Activated CD8-positive, alpha-beta T cell treated with anti-CD3 and anti-CD28 coated beads for 36 hours (primary cell): ENCODE measurements around the gene STING1. TPM values are rescaled to one million over a fixed set of nuclear protein-coding genes. Genes with fewer than 3 reads are reported as not detected.
A peak's percentile ranks its signal among the peaks of the same experiment; 100 is the strongest.
"Not testable (repeated sequence)": the region's sequence is repeated elsewhere in the genome, so short reads cannot be mapped to it uniquely, and the experiment has no call there.

Source experiments
- ATAC-seq: fragments of 200-7000 bp; cut with Tn5 transposase; one replicate; pipeline ENCODE4 v1.10.0; 2021; ENCODE audit warnings: mild to moderate bottlenecking, moderate library complexity
- CTCF ChIA-PET: fragments of 350-600 bp; sonication (Branson Sonifier 250); formaldehyde crosslinking; loops from one replicate; lab custom pipeline; 2021; ENCODE audit warnings: antibody characterized with exemption; lab: Charles Lee
- POLR2A ChIA-PET: fragments of 350-600 bp; sonication (Branson Sonifier 250); formaldehyde crosslinking; loops from one replicate; lab custom pipeline; 2021; ENCODE audit warnings: antibody characterized with exemption; lab: Charles Lee
- DNase-seq: peaks from one replicate; pipeline ENCODE4 v3.0.0-alpha.2; 2020
- H3K27ac Mint-ChIP-seq: one replicate; pipeline ENCODE4 v1.8.0; 2021; ENCODE audit warnings: mild to moderate bottlenecking, mixed read lengths
- H3K27me3 Mint-ChIP-seq: one replicate; pipeline ENCODE4 v1.8.0; 2021; ENCODE audit warnings: mixed read lengths
- H3K36me3 Mint-ChIP-seq: one replicate; pipeline ENCODE4 v1.8.0; 2021; ENCODE audit warnings: low read depth, mixed read lengths
- H3K4me1 Mint-ChIP-seq: one replicate; pipeline ENCODE4 v1.8.0; 2021; ENCODE audit warnings: low read depth, mixed read lengths
- H3K4me3 Mint-ChIP-seq: one replicate; pipeline ENCODE4 v1.8.0; 2021; ENCODE audit warnings: mild to moderate bottlenecking, moderate library complexity, mixed read lengths
- H3K9me3 Mint-ChIP-seq: one replicate; pipeline ENCODE4 v1.8.0; 2021; ENCODE audit warnings: mixed read lengths
- intact Hi-C: fragments of 100-400 bp; cut with micrococcal nuclease; formaldehyde crosslinking; loops from one replicate; pipeline ENCODE4 v1.10.0; 2022
- total RNA-seq, 2 experiments: library from RNA; stranded (reverse); gene quantifications; one replicate each; pipeline ENCODE4 v1.2.3, GENCODE V29; 2021
- TF ChIP-seq, protein P1 (sequence below): fragments of 200-600 bp; IDR thresholded peaks from one replicate; pipeline ENCODE4 v1.8.0; 2022; ENCODE audit warnings: antibody characterized with exemption, mild to moderate bottlenecking

The STING1 gene
- total RNA-seq: 10 to 100 TPM; 43.7 to 46.3 TPM

DNA sequence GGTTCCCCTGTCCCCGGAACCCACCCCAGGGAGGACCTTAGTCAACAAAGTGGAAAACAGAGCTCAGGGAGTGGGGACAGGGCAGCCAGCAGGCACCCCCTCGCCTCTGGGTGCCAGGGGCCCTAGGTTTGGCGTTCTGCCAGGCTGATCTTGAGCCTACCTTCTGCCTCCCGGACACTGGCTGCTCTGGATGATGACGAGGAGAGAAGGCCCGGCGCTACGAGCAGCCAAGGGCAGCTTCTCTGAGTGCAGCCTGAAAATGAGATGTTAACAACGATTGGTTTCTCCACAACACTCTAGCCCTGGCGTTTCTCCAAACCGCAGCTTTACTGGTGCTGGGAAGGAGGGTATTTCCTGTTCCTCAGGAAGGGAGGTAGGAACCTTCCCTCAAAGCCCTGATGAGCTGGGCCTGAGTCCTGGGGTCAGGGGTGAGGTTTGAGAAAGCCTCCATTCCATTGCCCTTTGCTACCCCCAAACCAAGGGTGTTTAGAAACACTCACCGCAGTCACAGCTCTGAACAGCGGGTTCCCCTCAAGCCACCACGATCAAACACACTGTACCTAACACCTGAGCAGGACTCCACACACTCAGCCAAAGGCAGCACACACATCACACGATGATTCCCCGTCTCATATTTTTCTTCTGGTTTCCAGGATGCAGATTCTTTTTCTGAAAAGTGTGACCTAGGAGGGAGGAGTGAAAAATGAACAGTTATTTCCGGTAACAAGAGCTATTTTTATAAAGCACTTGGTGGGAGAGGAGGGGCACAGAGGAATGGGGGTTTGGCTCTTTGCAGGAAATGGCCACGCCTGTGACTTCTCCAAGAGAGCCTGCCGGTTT, at the start of gene STING1:
STING1 (minus strand) TSS at position 709 of the 840 bp plus-strand sequence. CDS start 1,054 bp downstream, outside the sequence.
- POLR2A ChIA-PET: interaction anchor here (0.9 to 3.8 kb wide), 21 partner anchors 8 to 116 kb away, joined by 3 to 21 read pairs (median 4); partner anchors contain the start of genes DNAJC18, ECSCR, SMIM33 and UBE2D2
- ATAC-seq (peak; percentile 80), DNase-seq (peak; percentile 77)
- peaks cover 34% of the 10 kb centered on the region for H3K4me1 Mint-ChIP-seq
- peaks cover 10% of the 10 kb centered on the region for H3K36me3 Mint-ChIP-seq
- no peaks in the 10 kb centered on the region for H3K27me3 Mint-ChIP-seq
- peak within 1 kb of the TSS; percentile 91 for H3K27ac Mint-ChIP-seq
- peak within 1 kb of the TSS; percentile 80 for H3K4me3 Mint-ChIP-seq
- H3K9me3 Mint-ChIP-seq: no peaks in the 10 kb centered on the region
- TF ChIP-seq, protein P1, sequence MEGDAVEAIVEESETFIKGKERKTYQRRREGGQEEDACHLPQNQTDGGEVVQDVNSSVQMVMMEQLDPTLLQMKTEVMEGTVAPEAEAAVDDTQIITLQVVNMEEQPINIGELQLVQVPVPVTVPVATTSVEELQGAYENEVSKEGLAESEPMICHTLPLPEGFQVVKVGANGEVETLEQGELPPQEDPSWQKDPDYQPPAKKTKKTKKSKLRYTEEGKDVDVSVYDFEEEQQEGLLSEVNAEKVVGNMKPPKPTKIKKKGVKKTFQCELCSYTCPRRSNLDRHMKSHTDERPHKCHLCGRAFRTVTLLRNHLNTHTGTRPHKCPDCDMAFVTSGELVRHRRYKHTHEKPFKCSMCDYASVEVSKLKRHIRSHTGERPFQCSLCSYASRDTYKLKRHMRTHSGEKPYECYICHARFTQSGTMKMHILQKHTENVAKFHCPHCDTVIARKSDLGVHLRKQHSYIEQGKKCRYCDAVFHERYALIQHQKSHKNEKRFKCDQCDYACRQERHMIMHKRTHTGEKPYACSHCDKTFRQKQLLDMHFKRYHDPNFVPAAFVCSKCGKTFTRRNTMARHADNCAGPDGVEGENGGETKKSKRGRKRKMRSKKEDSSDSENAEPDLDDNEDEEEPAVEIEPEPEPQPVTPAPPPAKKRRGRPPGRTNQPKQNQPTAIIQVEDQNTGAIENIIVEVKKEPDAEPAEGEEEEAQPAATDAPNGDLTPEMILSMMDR: no peak
- intact Hi-C loops: no loop called here
- CTCF ChIA-PET: interaction anchor here (1.0 to 4.6 kb wide), 16 partner anchors 9 to 154 kb away, joined by 3 to 31 read pairs (median 4); partner anchors contain the start of gene DNAJC18

DNA sequence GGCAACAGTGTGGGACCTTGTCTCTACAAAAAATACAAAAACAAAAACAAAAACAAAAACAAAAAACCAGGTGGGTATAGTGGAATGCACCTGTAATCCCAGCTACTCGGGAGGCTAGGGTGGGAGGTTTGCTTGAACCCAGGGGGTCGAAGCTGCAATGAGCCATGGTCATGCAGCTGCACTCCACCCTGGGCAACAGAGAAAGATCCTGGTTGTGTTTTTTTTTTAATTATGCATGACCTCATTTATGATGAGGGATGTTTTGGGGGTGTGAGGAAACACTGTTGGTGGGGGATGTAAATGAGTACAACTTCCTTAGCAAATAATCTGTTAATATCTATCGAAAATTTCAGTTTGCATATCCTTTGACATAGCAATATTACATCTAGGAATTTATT, 49.2 kb upstream of the STING1 start:
- DNase-seq: no peak
- Mint-ChIP-seq H3K27me3 (no peaks in the 10 kb centered on the region), H3K27ac (no peak overlapping the region), H3K36me3 (no peaks in the 10 kb centered on the region), H3K4me1 (no peaks in the 10 kb centered on the region), H3K4me3 (no peak overlapping the region), H3K9me3 (peaks cover 1% of the 10 kb centered on the region)
- no peak for ATAC-seq
- intact Hi-C loops: no loop called here
- TF ChIP-seq, protein P1: no peak
- ChIA-PET CTCF (no interaction called here), POLR2A (no interaction called here)

DNA sequence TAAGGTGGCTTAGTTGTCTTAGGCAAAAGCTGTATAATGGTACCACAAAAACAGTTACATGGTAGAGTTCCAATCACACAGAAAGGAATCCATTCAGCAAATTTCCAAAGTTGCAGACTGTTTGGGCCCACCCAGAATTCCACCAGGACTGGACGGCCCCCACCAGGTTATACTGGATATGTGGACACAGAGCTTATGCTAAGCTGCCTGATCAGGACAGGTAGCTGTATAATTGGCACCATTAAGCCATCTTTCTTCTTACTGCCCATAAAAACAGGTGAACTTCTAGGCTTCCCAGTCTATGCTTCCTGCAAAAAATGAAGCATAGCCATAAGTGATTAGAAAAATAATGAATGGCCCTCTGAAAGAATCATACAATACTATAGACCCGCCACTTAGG, 47.5 kb upstream of the STING1 start:
- POLR2A ChIA-PET: not testable (repeated sequence)

DNA sequence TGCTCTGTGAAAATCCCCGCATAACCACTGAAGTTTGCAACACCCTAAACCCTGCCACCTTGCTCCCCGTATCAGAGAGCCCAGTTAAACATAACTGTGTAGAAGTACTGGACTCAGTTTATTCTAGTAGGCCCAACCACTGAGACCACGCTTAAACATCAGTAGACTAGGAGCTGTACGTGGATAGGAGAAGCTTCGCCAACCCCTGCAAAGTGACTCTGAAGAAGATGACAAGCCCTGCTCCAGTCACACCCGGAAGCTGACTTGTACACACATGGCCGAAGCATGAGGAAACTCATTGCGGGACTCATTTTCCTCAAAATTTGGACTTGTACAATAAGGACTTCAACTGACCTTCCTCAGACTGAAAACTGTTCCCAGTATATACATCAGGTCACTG, 46.1 kb upstream of the STING1 start:
- H3K27ac Mint-ChIP-seq, ATAC-seq, H3K4me3 Mint-ChIP-seq, intact Hi-C loops, H3K4me1 Mint-ChIP-seq, H3K36me3 Mint-ChIP-seq, H3K27me3 Mint-ChIP-seq, H3K9me3 Mint-ChIP-seq, DNase-seq, POLR2A ChIA-PET: not testable (repeated sequence)
- CTCF ChIA-PET: interaction anchor here (0.9 to 1.4 kb wide), 3 partner anchors 10 to 106 kb away, joined by 4 to 5 read pairs (median 4); no protein-coding TSS in a partner anchor

More for the DNA sequence above, 47.5 kb upstream of the STING1 start:
- H3K27ac Mint-ChIP-seq, CTCF ChIA-PET, H3K4me1 Mint-ChIP-seq, DNase-seq, H3K4me3 Mint-ChIP-seq, H3K9me3 Mint-ChIP-seq, H3K27me3 Mint-ChIP-seq, intact Hi-C loops, H3K36me3 Mint-ChIP-seq, ATAC-seq: not testable (repeated sequence)

DNA sequence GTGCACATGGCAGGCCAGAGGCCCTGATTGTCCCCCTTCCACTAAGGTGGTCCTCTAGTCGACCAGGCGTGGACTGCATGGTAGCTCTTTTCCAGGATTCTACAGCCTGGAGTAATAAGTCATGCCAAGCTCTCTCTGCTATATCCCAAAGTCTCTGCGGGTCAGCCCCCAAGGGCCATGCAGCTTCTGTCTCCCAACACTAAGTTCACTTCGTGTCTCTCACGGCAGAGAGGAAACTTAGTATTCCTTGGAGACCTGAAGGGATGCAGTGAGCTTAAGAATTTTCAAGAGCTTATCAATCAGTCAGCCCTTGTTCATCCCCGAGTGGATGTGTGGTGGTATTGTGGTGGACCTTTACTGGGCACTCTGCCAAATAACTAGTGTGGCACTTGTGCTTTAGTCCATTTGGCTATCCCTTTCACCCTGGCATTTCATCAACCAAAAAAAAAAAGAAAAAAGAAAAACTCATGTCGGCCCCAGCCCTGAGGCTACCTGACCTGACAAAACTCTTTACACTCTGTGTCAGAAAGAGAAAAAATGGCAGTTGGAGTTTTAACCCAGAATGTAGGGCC, 45.4 kb upstream of the STING1 start:
- H3K27ac Mint-ChIP-seq, H3K36me3 Mint-ChIP-seq, POLR2A ChIA-PET, H3K27me3 Mint-ChIP-seq, ATAC-seq, H3K9me3 Mint-ChIP-seq, H3K4me3 Mint-ChIP-seq, DNase-seq, H3K4me1 Mint-ChIP-seq, intact Hi-C loops: not testable (repeated sequence)
- CTCF ChIA-PET: interaction anchor here (0.9 to 1.4 kb wide), 3 partner anchors 10 to 105 kb away, joined by 4 to 5 read pairs (median 4); no protein-coding TSS in a partner anchor

DNA sequence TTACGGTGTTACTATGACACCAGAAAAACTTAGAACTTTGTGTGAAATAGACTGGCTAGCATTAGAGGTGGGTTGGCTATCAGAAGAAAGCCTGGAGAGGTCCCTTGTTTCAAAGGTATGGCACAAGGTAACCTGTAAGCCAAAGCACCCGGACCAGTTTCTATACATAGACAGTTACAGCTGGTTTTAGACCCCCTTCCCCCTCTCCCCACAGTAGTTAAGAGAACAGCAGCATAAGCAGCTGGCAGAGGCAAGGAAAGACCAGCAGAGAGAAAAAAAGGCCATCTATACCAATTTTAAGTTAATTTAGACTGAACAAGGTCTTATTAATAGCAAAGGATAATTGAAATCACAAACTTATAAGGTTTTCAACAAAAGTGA, 44.5 kb upstream of the STING1 start:
- DNase-seq, H3K4me3 Mint-ChIP-seq, ATAC-seq, CTCF ChIA-PET, H3K27ac Mint-ChIP-seq, POLR2A ChIA-PET, intact Hi-C loops, H3K9me3 Mint-ChIP-seq, H3K36me3 Mint-ChIP-seq, H3K4me1 Mint-ChIP-seq, H3K27me3 Mint-ChIP-seq: not testable (repeated sequence)

DNA sequence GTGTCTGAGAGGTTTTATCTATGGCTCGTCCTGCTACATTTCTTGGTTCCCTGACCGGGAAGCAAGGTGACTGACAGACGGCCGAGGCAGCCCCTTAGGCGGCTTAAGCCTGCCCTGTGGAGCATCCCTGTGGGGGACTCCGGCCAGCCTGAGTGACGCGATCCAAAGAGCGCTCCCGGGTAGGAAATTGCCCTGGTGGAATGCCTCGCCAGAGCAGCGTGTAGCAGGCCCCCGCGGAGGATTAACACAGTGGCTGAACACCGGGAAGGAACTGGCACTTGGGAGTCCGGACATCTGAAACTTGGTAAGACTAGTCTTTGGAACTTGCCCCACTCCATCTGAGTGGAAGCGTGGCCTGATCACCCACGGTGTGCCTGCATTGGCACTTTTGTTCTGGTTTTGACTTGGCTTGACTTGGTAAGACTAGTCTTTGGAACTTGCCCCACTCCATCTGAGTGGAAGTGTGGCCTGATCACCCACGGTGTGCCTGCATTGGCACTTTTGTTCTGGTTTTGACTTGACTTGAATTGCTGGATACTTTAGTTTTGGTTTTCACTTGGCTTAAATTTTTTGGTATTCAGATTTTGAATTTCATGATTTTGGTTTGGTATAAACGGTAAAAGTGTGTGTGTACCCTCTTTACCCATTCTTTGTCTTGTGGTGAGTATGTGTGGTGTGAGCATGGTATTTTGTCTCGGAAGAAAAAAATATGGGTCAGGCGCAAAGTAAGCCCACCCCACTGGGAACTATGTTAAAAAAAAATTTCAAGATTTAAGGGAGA, 43.9 kb upstream of the STING1 start:
- CTCF ChIA-PET, intact Hi-C loops, H3K36me3 Mint-ChIP-seq, POLR2A ChIA-PET, DNase-seq, ATAC-seq, H3K27me3 Mint-ChIP-seq, H3K4me3 Mint-ChIP-seq, H3K4me1 Mint-ChIP-seq, H3K9me3 Mint-ChIP-seq, H3K27ac Mint-ChIP-seq: not testable (repeated sequence)

DNA sequence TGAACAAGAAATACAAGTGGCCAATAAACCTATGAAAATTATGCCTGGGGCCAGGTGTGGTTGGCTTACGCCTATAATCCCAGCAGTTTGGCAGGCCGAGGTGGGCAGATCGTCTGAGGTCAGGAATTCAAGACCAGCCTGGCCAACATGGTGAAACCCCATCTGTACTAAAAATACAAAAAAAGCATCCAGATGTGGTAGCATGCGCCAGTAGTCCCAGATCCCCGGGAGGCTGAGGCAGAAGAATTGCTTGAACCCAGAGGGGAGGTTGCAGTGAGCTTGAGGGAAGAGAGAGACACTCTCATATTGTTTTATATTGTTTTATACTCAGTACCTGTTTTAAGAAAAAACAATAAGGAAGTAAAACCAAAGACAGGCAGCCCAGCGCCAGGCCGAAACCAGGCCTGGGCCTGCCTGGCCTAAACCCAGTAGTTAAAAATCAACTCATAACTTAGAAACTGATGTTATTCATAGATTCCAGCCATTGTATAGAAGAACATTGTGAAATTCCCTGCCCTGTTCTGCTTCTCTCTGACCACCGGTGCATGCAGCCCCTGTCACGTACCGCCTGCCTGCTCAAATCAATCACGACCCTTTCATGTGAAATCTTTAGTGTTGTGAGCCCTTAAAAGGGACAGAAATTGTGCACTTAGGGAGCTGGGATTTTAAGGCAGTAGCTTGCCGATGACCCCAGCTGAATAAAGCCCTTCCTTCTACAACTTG, 43.2 kb upstream of the STING1 start:
- CTCF ChIA-PET: interaction anchor here (1.2 to 4.0 kb wide), 3 partner anchors 12 to 103 kb away, joined by 3 to 19 read pairs (median 7); no protein-coding TSS in a partner anchor
- POLR2A ChIA-PET, ATAC-seq, H3K4me1 Mint-ChIP-seq, H3K4me3 Mint-ChIP-seq, H3K27me3 Mint-ChIP-seq, H3K9me3 Mint-ChIP-seq, intact Hi-C loops, H3K27ac Mint-ChIP-seq, H3K36me3 Mint-ChIP-seq, DNase-seq: not testable (repeated sequence)
